Stimulated activated CD8-positive, alpha-beta memory T cell treated with anti-CD3 and anti-CD28 coated beads, Interleukin-4, amount 100 ng/mL, for 48 hours (primary cell): ENCODE measurements around the gene ZFAND2A.
"Not testable (repeated sequence)": the region's sequence is repeated elsewhere in the genome, so short reads cannot be mapped to it uniquely, and the experiment has no call there.

ENCODE experiments used
- DNase-seq: peaks from one replicate; pipeline ENCODE4 v3.0.0-alpha.2; 2020

Gene ZFAND2A

DNA sequence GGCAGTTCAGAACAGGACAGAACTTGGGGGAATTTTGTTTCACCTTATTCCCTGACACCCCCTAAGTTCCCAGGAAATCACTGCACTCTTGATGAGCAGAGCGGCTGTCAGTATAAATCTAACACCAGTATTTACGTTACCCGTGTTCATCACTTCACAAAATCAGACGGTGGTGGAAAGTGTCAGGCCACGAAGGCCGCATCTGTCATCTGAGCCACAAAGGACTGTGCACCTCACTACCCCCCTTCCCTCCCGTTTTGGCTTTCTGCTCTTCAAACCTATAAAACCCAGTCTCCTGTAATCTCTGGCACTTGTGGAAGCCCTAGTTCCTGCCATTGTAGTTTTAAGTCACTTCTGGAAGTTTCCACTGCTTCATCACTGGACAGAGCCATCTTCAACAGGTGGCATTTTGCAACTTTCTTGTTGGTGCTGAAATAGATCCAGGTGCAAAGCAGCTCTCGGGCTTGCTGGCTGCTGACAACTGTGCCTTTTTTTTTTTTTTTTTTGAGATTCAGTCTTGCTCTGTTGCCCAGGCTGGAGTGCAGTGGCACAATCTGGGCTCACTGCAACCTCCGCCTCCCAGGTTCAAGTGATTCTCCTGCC lies 9.5 kb downstream of the ZFAND2A start:
- DNase-seq: no peak

GRCh38 chr7:1149351-1149794 lies 10.6 kb downstream of the ZFAND2A start:
- no peak for DNase-seq

DNA sequence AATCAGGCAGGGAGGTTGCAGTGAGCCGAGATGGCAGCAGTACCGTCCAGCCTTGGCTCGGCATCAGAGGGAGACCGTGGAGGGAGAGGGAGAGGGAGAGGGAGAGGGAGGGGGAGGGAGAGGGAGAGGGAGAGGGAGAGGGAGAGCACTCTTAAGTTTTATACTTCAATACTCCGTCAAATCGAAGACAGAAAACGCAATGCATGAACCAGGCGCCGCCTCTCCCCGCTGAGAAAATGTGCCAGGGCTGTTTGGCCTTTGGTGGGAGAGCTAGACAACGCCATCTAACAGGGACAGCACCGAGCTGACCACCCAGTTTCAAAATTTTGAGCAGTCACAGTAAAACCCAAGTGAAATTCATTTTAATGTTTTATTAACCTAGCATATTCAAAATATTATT lies 12.1 kb downstream of the ZFAND2A start:
- not testable (repeated sequence) for DNase-seq

GRCh38 chr7:1144269-1144771 lies 15.7 kb downstream of the ZFAND2A start:
- no peak for DNase-seq

DNA sequence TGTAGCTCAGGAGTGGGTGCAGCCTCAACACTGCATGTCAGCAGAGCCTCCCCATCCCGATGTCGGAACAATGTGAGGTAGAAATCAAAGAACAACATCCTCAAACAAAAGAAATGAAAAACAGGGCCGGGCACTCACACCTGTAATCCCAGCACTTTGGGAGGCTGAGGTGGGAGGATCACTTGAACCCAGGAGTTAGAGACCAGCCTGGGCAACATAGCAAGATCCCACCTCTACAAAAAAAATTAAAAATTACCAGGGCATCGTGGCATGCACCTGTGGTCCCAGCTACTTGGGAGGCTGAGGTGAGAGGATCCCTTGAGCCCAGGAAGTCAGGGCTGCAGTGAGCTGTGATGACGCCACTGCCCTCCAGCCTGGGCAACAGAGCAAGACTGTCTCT lies 17.0 kb downstream of the ZFAND2A start:
- DNase-seq: not testable (repeated sequence)

DNA sequence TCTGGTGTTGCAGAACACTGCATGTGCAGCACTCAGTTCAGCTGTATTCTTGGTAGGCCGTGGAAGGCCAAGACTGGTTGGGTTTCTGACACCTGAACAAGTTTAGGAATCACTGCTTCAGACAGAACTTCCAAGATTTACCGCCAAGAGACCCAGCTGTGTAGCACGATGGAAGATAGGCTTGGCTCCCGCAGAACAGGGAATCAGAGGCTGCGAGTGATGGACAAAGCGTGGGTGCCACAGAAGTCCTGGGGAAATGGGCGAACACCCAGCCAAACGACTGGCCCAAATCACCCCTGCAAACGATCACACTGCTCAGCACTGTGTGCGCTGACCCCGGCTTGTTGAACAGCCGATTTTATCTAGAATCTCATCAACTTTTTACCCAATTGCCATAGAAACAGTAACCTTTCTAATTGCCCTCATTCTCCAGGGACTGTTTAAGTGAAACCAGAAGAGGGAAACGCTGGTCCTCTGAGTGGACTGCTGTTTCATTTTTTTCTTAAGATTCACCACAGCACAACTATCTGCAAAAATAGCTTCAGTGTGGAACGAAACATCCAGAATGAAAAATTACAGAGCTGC lies 17.9 kb downstream of the ZFAND2A start:
- DNase-seq: no peak

DNA sequence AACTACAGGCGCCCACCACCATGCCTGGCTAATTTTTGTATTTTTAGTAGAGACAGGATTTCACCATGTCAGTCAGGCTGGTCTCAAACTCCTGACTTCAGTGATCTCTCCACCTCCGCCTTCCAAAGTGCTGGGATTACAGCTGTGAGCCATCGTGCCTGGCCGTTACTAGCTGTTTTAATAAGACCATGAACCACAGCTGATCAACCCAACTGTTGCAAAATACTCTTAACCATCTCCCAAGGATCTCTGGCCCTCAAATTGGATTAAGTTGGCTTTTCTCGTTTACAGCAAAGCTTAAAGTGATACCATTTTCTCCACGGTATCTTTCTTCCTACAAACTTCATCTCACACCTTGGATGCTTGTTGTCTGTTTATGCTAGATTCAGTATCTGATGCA lies 18.3 kb downstream of the ZFAND2A start:
- no peak for DNase-seq

- DNase-seq: no peak
These were observed 19.4 kb downstream of the ZFAND2A start for GRCh38 chr7:1140476-1141104.

DNA sequence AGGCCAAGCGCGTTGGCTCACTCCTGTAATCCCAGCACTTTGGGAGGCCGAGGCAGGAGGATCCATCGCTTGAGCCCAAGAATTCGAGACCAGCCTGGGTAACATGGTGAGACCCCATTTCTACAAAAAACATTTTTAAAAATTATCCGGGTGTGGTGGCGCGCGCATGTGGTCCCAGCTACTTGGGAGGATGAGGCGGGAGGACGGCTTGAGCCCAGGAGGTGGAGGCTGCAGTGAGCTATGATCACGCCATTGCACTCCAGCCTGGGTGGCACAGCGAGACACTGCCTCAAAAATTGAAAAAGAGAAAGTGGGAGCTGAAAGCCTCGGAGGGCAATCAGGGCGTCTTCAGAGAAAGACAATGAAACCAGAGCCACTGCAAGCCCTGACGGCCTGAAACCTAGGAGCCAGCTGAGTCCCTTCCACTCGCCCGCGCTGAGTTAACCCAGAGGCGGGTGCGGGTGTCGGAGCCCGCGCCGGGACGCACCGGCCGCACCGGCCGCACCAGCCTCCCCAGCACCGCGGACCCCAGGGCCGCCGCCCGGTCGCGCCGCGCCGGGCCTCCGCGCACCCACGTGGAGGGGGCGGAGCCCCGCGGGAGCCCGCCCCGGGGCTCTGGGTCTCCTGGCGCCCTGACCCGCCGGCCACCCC lies 22.4 kb downstream of the ZFAND2A start:
- DNase-seq: no peak

DNA sequence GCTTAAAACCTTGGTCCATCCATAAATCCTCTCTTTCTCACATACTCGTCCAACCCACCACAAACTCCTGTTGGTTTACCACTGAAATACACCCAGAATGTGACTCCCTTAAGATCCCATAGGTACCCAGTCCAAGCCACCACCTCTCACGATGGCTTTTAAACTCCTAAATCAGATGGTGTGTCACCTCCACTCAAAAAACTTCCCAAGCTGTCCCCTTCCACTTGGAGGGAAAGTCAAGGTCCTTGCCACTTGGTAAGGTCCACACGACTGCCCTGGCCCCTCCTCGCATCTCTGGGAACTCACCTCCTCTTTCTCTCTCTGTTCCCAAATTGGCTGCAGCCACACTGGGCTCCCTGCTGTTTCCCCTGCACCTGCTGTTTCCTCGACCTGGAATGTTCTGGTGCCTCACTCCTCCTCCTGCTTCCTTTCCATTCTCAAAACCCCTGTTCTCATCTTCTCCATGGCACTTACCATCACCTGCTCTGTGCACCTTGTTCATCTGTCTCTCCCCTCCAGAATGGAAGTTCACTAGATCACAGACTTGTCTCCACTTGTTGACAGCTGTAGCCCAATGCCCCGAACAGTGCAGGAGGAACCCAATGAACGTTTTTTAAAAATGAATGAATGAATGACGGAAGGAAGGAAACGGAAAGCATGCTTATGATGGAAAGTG lies 23.0 kb downstream of the ZFAND2A start:
- no peak for DNase-seq

- DNase-seq: no peak
These were observed 25.0 kb downstream of the ZFAND2A start for GRCh38 chr7:1134951-1135350.

DNA sequence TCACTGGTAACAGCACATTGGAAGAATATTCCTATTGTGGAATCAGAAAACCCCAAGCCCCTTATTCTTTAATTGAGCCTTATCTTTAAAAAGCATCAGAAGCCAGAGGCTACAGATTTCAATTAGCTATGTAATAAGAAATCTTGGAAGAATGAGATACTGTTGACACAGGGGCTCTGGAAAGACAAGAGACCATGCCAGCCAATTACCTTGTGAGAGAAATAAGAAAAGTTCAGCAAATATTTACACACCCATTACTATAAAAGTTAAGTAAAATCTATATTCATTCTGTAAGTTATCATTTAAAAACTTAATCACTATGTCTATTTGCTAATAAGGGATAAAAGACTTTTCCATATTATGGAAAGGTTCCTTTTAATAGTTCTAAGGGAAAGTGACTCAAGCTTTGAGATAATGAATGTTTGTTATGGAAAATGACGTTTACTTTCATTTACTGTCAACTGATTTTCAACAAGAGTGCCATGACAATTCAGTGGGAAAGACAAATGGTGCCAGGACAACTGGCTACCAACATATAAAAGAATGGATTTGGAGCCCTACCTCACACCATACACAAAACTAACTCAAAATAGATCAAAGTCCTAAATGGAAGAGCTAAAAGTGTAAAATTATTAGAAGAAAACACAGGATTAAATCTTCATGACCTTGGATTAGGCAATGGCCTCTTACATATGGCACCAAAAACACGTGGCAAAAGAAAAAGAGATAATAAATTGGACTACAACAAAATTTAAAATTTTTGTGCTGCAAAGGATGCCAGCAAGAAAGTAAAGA lies 28.3 kb downstream of the ZFAND2A start:
- DNase-seq: no peak

DNA sequence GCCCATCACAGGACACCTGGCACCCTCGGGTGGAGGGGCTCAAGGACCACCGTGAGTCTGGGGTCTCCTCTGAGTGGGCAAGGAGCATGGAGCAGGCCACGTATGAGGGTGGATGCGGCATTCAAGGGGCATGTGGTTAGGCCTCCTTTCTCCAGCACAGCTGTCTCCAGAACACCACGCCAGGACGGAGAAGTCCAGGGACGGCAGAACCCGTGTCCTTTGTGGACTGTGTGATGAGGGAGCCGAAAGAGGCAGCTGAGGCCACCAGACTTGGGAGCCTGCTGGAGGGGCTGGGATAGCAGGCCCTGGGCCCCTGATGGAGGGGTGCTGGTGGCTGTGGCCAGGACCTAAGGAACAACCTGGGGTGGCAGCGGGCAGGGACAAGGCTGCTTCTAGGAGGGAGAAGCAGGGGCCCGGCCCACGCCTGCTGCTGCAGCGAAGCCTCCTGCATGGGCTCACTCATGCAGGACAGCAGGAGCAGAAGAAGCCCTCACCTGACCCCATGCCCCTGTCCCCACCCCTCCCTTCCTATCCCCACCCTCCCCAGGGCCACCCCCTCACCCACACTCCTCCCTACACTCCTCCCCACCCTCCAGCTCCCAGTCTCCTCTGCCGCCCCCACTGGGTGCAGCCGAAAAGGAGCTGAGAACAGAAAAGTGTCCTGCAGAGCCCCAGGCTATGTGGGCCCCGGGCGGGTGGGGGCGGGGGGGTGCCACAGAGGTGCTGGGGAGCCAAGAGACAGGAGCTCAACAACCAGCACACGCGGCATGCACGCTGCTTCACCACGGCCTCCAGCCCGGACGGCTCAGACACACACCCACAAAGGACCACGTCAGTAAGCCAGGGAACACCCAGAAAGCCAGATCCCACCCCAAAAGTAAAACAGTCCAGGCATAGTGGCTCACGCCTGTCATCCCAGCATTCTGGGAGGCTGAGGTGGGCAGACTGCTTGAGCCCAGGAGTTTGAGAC lies 29.7 kb downstream of the ZFAND2A start:
- DNase-seq: no peak

- DNase-seq: no peak
These were observed 30.6 kb downstream of the ZFAND2A start for GRCh38 chr7:1129431-1129830.

DNA sequence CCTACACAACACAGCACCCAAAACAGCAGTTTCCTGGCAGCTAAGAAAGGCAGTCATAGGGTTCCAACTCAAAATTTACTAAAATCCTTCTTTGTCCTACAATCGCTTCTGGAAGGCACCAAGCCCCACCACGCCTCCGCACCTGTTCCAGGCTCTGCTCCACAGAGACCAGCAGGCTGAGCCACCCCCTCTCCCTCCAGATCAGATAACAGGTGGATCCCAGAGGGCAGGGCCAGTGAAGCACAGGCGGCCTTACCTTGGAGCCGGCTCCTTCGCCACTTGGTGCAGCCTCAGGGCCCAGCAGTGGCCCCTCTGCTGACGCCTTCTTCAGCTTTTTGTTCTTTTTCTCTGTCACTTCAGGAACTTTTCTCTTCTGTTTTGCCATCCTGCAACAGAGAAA lies 33.0 kb downstream of the ZFAND2A start:
- DNase-seq: no peak

DNA sequence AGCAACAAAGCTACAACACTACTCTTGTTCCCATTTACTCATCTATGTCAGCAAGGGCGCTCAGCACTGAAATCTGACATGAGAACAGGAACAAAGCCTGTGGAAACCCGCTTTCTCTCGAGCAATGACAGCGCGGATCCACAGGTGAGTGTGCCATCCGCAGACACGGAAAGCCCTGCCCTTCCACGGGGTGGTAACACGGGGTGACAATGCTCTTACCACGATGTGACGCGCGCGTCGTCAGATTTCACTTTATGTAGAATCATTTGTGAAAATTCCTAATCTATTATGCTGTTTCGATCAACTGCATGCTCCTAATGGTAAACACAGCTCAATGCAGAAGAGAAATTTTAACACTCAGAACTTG lies 34.4 kb downstream of the ZFAND2A start:
- no peak for DNase-seq

GRCh38 chr7:1124816-1125602 lies 35.0 kb downstream of the ZFAND2A start:
- DNase-seq: no peak

GRCh38 chr7:1124164-1124563 lies 35.8 kb downstream of the ZFAND2A start:
- DNase-seq: no peak

GRCh38 chr7:1123715-1124114 lies 36.3 kb downstream of the ZFAND2A start:
- no peak for DNase-seq

GRCh38 chr7:1122832-1123501 lies 37.0 kb downstream of the ZFAND2A start:
- DNase-seq: no peak
